ENCODE data around the gene PLCG2. TPM values are rescaled to one million over a fixed set of nuclear protein-coding genes. Genes with fewer than 3 reads are reported as not detected.

PLCG2 gene
- polyA plus RNA-seq, 2 of the 4 experiments (the other 2 are of a cell fraction), result 2.8 to 6.0 TPM

- ATAC-seq (no peak), DNase-seq (ENCODE audit: low read depth in 1 of 2, low spot score in 1 of 2) (no peak), FAIRE-seq (no peak)
- no peak overlapping the region for H3K4me2 ChIP-seq
- H3K4me1 ChIP-seq, result no peaks in the 10 kb centered on the region
- no peaks in the 10 kb centered on the region for H3K9me3 ChIP-seq
- POLR2A ChIA-PET, result no interaction called here
- WGBS (ENCODE audit: missing lambda C conversion rate), result 74% methylated on average over 8 of the region's 8 CpGs
- CTCF ChIA-PET, result no interaction called here
- no peak overlapping the region for H3K27ac ChIP-seq
- H3K4me3 ChIP-seq, result no peak overlapping the region
- TF ChIP-seq TP53 (CRISPR knock-in tag; IDR thresholded peaks at IDR 0.05) (no peak), MAX (IDR thresholded peaks at IDR 0.05) (no peak), REST (IDR thresholded peaks at IDR 0.05) (no peak), CBX8 (IDR thresholded peaks at IDR 0.05) (no peak), ZC3H11A (IDR thresholded peaks at IDR 0.05) (no peak), PBX3 (IDR thresholded peaks at IDR 0.05) (no peak), HOXA7 (CRISPR knock-in tag; IDR thresholded peaks at IDR 0.05) (no peak), SREBF2 (IDR thresholded peaks at IDR 0.05) (no peak), PHF8 (IDR thresholded peaks at IDR 0.05; ENCODE audit: borderline replicate concordance, low read depth) (no peak), HEYL (CRISPR knock-in tag; IDR thresholded peaks at IDR 0.05) (no peak), KDM1A (IDR thresholded peaks at IDR 0.05; ENCODE audit: low read depth) (no peak), SMC3 (IDR thresholded peaks at IDR 0.05) (no peak), POLR2AphosphoS2 (conservative IDR thresholded peaks at IDR 0.05; ENCODE audit: low read length) (no peak), NPAS2 (CRISPR knock-in tag; IDR thresholded peaks at IDR 0.05; ENCODE audit: borderline replicate concordance) (no peak), FOSL2 (IDR thresholded peaks at IDR 0.05) (no peak), FOSL2 (CRISPR knock-in tag; IDR thresholded peaks at IDR 0.05) (no peak), HDAC2 (IDR thresholded peaks at IDR 0.05) (no peak)
These were observed 145.9 kb downstream of the PLCG2 start for GRCh38 chr16:81925016-81925415.

GRCh38 chr16:81926036-81926435 lies 146.9 kb downstream of the PLCG2 start:
- ATAC-seq, result no peak
- FAIRE-seq, result no peak
- Histone ChIP-seq H3K4me1 (no peaks in the 10 kb centered on the region), H3K4me2 (no peak overlapping the region), H3K9me3 (no peaks in the 10 kb centered on the region), H3K4me3 (no peak overlapping the region), H3K27ac (no peak overlapping the region)
- DNase-seq (ENCODE audit: low read depth in 1 of 2, low spot score in 1 of 2), result no peak
- CTCF ChIA-PET, result interaction anchor here (0.6 to 1.5 kb wide), 3 partner anchors 13 to 52 kb away, joined by 4 to 7 read pairs (median 4); no protein-coding TSS in a partner anchor
- POLR2A ChIA-PET, result no interaction called here
- TF ChIP-seq JUNB (IDR thresholded peaks at IDR 0.05), result no peak
- no peak for TF ChIP-seq SREBF2 (IDR thresholded peaks at IDR 0.05)
- TF ChIP-seq CEBPB (IDR thresholded peaks at IDR 0.05), result no peak
- no peak for TF ChIP-seq RFX5 (IDR thresholded peaks at IDR 0.05)
- TF ChIP-seq CHD2 (IDR thresholded peaks at IDR 0.05; ENCODE audit: low read length, partially characterized antibody), result no peak
- no peak for TF ChIP-seq FOXS1 (CRISPR knock-in tag; IDR thresholded peaks at IDR 0.05)
- no peak for TF ChIP-seq TP53 (CRISPR knock-in tag; IDR thresholded peaks at IDR 0.05)
- no peak for TF ChIP-seq REST (IDR thresholded peaks at IDR 0.05)
- TF ChIP-seq ZC3H11A (IDR thresholded peaks at IDR 0.05), result no peak
- WGBS (ENCODE audit: missing lambda C conversion rate), result 76% methylated on average over 8 of the region's 9 CpGs
